ENCODE results near the gene CLTA. TPM values are rescaled to one million over a fixed set of nuclear protein-coding genes. Genes with fewer than 3 reads are reported as not detected.

The CLTA gene
- total RNA-seq, 1 experiment from 2014 or later, result 269 TPM

GRCh38 chr9:36189976-36190375, 745 bp upstream of the CLTA start:
- intact Hi-C loops (cut with micrococcal nuclease; ENCODE audit: unreplicated experiment), result loop anchor here (1.0 kb wide), 1 partner anchor 130 kb away; no protein-coding TSS in a partner anchor
- Mint-ChIP-seq H3K27me3 (ENCODE audit: insufficient read depth, unreplicated experiment) (no peaks in the 10 kb centered on the region), H3K9me3 (ENCODE audit: unreplicated experiment) (no peaks in the 10 kb centered on the region), H3K4me3 (ENCODE audit: unreplicated experiment) (peak overlapping the region; percentile 95), H3K4me1 (ENCODE audit: low read depth, unreplicated experiment) (peaks cover 38% of the 10 kb centered on the region), H3K36me3 (ENCODE audit: insufficient read depth, unreplicated experiment) (peaks cover 38% of the 10 kb centered on the region), H3K27ac (ENCODE audit: unreplicated experiment) (peak overlapping the region; percentile 81)
- Histone ChIP-seq H3K4me1 (peaks cover 7% of the 10 kb centered on the region; the same call in 1 of the 2 replicates), H3K27me3 (replicated peaks; ENCODE audit: control insufficient read depth, insufficient read depth, low read length) (no peaks in the 10 kb centered on the region), H3K9me3 (no peaks in the 10 kb centered on the region), H3K36me3 (ENCODE audit: control insufficient read depth, insufficient read depth, low read length) (no peaks in the 10 kb centered on the region; the same call in 1 of the 2 replicates), H3K4me3 (ENCODE audit: low read depth, low read length) (peak overlapping the region; percentile 49)
- no peak for TF ChIP-seq CTCF (IDR thresholded peaks at IDR 0.05; ENCODE audit: insufficient read depth in 1 of 2, low read depth in 1 of 2, low read length in 1 of 2, severe bottlenecking in 1 of 2, unreplicated experiment in 1 of 2)
- peak in 1 of 2 experiments; percentile 36 for DNase-seq
- POLR2A ChIA-PET, result interaction anchor here (0.5 to 2.6 kb wide), 20 partner anchors 9 to 1118 kb away, joined by 3 to 19 read pairs (median 3); partner anchors contain the start of genes CCDC107, RECK and RMRP
- BruUV-seq (replicated peaks), result TSS peak; percentile 94
- CTCF ChIA-PET, result interaction anchor here (0.6 to 2.3 kb wide), 13 partner anchors 15 to 1118 kb away, joined by 3 to 13 read pairs (median 3); partner anchors contain the start of gene RNF38

- no peak for DNase-seq
- Mint-ChIP-seq H3K9me3 (ENCODE audit: unreplicated experiment) (no peaks in the 10 kb centered on the region), H3K27ac (ENCODE audit: unreplicated experiment) (peak overlapping the region; percentile 81), H3K4me3 (ENCODE audit: unreplicated experiment) (peak overlapping the region; percentile 95), H3K27me3 (ENCODE audit: insufficient read depth, unreplicated experiment) (no peaks in the 10 kb centered on the region), H3K4me1 (ENCODE audit: low read depth, unreplicated experiment) (peaks cover 38% of the 10 kb centered on the region), H3K36me3 (ENCODE audit: insufficient read depth, unreplicated experiment) (peaks cover 48% of the 10 kb centered on the region)
- Histone ChIP-seq H3K4me1 (peaks cover 7% of the 10 kb centered on the region; the same call in 1 of the 2 replicates), H3K36me3 (ENCODE audit: control insufficient read depth, insufficient read depth, low read length) (no peaks in the 10 kb centered on the region; the same call in 1 of the 2 replicates), H3K27me3 (replicated peaks; ENCODE audit: control insufficient read depth, insufficient read depth, low read length) (no peaks in the 10 kb centered on the region), H3K4me3 (ENCODE audit: low read depth, low read length) (peak overlapping the region; percentile 82), H3K9me3 (no peaks in the 10 kb centered on the region)
- CTCF ChIA-PET, result interaction anchor here (0.6 to 2.3 kb wide), 5 partner anchors 14 to 309 kb away, joined by 3 to 13 read pairs (median 3); no protein-coding TSS in a partner anchor
- BruUV-seq (replicated peaks), result no TSS peak
- POLR2A ChIA-PET, result interaction anchor here (0.6 to 2.6 kb wide), 10 partner anchors 8 to 1556 kb away, joined by 3 to 19 read pairs (median 3); partner anchors contain the start of gene RECK
- intact Hi-C loops (cut with micrococcal nuclease; ENCODE audit: unreplicated experiment), result no loop called here
- no peak for TF ChIP-seq CTCF (IDR thresholded peaks at IDR 0.05; ENCODE audit: insufficient read depth in 1 of 2, low read depth in 1 of 2, low read length in 1 of 2, severe bottlenecking in 1 of 2, unreplicated experiment in 1 of 2)
These were observed 547 bp downstream of the CLTA start for GRCh38 chr9:36191290-36191645.

- Mint-ChIP-seq H3K4me3 (ENCODE audit: unreplicated experiment) (peak overlapping the region; percentile 95), H3K27me3 (ENCODE audit: insufficient read depth, unreplicated experiment) (no peaks in the 10 kb centered on the region), H3K36me3 (ENCODE audit: insufficient read depth, unreplicated experiment) (peaks cover 48% of the 10 kb centered on the region), H3K27ac (ENCODE audit: unreplicated experiment) (peak overlapping the region; percentile 81), H3K9me3 (ENCODE audit: unreplicated experiment) (no peaks in the 10 kb centered on the region), H3K4me1 (ENCODE audit: low read depth, unreplicated experiment) (peaks cover 38% of the 10 kb centered on the region)
- H3K9me3 ChIP-seq, result no peaks in the 10 kb centered on the region
- no peak for DNase-seq
- intact Hi-C loops (cut with micrococcal nuclease; ENCODE audit: unreplicated experiment), result no loop called here
- no peaks in the 10 kb centered on the region; the same call in 1 of the 2 replicates for H3K36me3 ChIP-seq (ENCODE audit: control insufficient read depth, insufficient read depth, low read length)
- POLR2A ChIA-PET, result interaction anchor here (0.8 to 1.9 kb wide), 3 partner anchors 13 to 137 kb away, joined by 3 to 16 read pairs (median 6); no protein-coding TSS in a partner anchor
- TF ChIP-seq CTCF (IDR thresholded peaks at IDR 0.05; ENCODE audit: insufficient read depth in 1 of 2, low read depth in 1 of 2, low read length in 1 of 2, severe bottlenecking in 1 of 2, unreplicated experiment in 1 of 2), result no peak
- peak overlapping the region; percentile 82 for H3K4me3 ChIP-seq (ENCODE audit: low read depth, low read length)
- no peaks in the 10 kb centered on the region for H3K27me3 ChIP-seq (replicated peaks; ENCODE audit: control insufficient read depth, insufficient read depth, low read length)
- CTCF ChIA-PET, result interaction anchor here (0.6 kb wide), 1 partner anchor 140 kb away, joined by 3 read pairs; no protein-coding TSS in a partner anchor
- BruUV-seq (replicated peaks), result no TSS peak
- peaks cover 7% of the 10 kb centered on the region; the same call in 1 of the 2 replicates for H3K4me1 ChIP-seq
These were observed 965 bp downstream of the CLTA start for GRCh38 chr9:36191686-36192085.

Data from Caco-2 (cell line).